HG02678 (cell line): ENCODE results near the gene PRTN3.
"Not testable (repeated sequence)": the region's sequence is repeated elsewhere in the genome, so short reads cannot be mapped to it uniquely, and the experiment has no call there.

ENCODE experiments used
- ATAC-seq: cut with Tn5 transposase; IDR thresholded peaks from one replicate; pipeline ENCODE4 v1.9.1; 2021; ENCODE audit warnings: mild to moderate bottlenecking, moderate library complexity; ENCODE audit not compliant: unreplicated experiment

Gene PRTN3

GRCh38 chr19:843836-844545 lies 3.2 kb downstream of the PRTN3 start:
- no peak for ATAC-seq

GRCh38 chr19:844546-844971 lies 3.8 kb downstream of the PRTN3 start:
- ATAC-seq, result no peak

DNA sequence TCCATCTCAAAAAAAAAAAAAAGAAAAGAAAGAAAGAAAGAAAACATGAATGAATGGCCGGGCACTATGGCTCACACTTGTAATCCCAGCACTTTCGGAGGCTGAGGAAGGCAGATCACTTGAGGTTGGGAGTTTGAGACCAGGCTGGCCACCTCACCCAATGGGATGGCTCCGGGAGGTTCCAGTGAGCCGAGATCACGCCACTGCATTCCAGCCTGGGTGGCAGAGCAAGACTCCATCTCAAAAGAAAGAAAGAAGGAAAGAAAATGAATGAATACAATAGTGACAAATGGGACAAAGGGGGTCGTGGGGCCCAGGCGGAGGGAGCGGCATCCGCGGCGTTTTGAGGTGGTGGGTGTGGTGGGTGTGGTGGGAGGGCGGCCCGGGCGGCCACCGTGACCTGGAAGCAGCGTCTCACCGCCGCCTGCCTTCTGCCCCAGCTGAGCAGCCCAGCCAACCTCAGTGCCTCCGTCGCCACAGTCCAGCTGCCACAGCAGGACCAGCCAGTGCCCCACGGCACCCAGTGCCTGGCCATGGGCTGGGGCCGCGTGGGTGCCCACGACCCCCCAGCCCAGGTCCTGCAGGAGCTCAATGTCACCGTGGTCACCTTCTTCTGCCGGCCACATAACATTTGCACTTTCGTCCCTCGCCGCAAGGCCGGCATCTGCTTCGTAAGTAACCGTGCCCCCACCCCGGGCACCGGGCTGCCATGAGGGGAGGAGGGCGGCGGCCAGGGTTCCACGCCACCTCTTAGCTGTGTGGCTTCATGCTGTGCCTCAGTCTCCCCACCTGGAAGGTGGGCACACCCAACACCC lies 5.1 kb downstream of the PRTN3 start:
- ATAC-seq, result no peak

DNA sequence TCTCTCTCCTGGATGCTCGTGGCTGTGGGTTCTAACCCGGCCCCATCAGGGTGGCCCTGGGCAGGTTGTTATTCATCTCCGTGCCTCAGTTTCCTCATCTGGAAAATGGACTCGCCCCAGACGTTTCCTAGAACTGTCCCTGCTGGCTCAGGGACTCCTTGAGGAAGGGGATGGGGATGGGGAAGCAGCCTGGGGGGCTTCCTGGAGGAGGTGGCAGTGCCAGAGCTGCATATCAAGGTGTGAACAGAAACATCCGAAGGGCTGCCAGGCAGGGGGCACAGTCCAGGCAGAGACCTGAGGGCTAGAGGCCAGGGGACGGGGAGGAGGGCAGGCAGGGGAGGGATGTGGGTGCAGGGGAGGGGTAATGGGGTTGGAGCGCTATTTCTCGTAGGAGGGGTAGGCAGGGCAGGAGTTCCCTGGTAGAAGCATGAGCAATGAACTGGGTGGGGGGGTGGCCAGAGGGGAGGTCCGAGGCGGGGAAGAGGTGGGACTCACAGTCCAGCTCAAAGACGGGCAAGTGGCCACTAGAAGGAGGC lies 7.7 kb downstream of the PRTN3 start:
- ATAC-seq, result no peak

DNA sequence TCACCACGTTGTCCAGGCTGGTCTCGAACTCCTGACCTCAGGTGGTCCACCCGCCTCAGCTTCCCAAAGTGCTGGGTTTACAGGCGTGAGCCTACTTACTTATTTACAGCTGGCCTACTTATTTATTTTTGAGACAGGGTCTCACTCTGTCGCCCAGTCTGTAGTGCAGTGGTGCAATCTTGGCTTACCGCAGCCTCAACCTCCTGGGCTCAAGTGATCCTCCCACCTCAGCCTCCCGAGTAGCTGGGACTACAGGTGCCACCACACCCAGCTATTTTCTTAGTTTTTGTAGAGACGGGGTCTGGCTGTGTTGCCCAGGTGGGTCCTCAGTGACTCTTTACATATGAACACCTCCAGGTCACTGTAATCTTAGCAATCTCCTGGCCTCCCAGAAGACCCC lies 8.4 kb downstream of the PRTN3 start:
- ATAC-seq, result not testable (repeated sequence)

DNA sequence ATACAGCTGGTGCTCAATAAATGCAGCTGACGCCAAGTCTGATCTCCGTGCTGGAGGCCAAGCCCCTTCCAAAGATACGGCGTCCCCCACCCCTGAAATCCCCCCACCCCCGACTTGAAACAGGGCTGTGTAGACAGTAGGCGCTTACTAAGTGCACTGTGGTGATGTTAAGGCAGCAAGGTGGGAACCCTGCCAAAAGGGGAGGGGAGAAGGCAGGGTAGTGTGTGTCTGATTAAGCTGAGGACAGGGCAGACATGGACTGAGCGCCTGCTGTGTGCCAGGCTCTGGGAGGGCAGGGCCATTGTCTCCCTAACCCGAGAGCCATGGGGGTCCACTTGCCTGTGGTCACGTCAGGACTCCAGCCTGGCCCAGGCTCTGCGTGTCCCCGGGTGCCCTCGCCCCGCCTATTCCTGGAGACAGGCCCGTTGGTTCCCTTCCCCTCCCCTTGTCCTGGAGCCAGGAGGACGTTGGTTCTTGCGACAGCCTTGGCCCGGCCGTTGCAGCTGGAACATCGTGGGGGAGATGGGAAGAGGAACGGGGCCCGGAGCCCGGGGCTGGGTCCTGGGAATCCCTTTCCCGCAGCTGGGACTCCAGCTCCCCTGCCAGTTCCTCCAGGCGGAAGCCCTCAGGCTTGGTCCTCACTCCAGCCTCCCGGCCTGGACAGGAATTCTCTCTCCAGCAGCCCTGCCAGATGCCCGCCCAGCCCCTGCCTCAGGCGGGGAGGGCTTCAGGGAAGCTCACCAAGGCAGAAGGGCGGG lies 9.6 kb downstream of the PRTN3 start:
- no peak for ATAC-seq

DNA sequence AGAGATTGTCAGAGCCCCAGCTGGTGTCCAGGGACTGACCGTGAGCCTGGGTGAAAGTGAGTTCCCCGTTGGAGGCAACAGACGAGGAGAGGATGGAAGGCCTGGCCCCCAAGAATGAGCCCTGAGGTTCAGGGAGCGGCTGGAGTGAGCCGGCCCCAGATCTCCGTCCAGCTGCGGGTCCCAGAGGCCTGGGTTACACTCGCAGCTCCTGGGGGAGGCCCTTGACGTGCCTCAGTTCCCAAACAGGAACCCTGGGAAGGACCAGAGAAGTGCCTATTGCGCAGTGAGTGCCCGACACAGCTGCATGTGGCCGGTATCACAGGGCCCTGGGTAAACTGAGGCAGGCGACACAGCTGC lies 10.2 kb downstream of the PRTN3 start:
- ATAC-seq, result no peak

DNA sequence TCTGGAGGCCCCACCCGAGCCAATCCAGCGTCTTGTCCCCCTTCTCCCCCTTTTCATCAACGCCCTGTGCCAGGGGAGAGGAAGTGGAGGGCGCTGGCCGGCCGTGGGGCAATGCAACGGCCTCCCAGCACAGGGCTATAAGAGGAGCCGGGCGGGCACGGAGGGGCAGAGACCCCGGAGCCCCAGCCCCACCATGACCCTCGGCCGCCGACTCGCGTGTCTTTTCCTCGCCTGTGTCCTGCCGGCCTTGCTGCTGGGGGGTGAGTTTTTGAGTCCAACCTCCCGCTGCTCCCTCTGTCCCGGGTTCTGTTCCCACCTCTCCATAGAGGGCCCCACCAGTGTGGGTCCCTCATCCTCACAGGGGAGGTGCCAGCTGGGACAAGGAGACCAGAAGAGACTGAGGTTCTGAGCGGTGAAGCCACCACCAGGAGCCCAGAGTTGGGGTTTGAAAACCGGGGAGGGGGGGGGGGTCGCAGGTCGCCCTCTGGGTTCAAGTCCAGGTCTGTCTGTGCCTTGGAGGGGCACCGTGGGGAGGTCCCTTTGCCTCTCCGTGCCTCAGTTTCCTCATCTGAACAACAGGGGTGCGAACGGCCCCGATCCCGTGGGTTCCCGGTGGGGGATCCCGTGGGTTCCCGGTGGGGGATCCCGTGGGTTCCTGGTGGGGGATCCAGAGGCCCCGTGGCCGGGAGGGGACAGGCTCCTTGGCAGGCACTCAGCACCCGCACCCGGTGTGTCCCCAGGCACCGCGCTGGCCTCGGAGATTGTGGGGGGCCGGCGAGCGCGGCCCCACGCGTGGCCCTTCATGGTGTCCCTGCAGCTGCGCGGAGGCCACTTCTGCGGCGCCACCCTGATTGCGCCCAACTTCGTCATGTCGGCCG lies 11.6 kb downstream of the PRTN3 start, which contains the start of gene ELANE:
TSS of gene ELANE (plus strand) at position 168 of the 878 bp plus-strand sequence. CDS start at position 194, 26 bp downstream.
- no peak for ATAC-seq

DNA sequence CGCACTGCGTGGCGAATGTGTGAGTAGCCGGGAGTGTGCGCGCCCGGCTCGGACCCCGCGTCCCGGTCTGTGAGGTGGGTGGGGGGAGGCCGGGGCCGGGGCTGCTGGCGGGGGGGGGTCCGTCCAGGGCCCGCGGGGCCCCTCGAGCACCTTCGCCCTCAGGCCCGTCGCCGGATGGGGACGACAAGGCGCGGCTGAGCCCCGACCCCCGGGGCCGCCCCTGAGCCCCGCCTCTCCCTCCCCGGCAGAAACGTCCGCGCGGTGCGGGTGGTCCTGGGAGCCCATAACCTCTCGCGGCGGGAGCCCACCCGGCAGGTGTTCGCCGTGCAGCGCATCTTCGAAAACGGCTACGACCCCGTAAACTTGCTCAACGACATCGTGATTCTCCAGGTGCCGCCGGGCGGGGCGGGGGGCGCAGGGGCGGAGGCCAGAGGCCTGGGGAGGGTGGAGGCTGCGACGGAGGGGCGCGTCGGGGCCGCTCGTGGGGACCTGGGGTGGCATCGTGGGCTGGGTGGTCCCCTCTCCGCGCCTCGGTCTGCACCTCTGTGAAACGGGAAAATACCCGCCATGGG lies 12.3 kb downstream of the PRTN3 start:
- ATAC-seq, result no peak

GRCh38 chr19:853614-854220 lies 12.9 kb downstream of the PRTN3 start:
- not testable (repeated sequence) for ATAC-seq

- no peak for ATAC-seq
These were observed 13.8 kb downstream of the PRTN3 start for GRCh38 chr19:854549-854948.

GRCh38 chr19:855142-855541 lies 14.3 kb downstream of the PRTN3 start:
- ATAC-seq, result no peak

DNA sequence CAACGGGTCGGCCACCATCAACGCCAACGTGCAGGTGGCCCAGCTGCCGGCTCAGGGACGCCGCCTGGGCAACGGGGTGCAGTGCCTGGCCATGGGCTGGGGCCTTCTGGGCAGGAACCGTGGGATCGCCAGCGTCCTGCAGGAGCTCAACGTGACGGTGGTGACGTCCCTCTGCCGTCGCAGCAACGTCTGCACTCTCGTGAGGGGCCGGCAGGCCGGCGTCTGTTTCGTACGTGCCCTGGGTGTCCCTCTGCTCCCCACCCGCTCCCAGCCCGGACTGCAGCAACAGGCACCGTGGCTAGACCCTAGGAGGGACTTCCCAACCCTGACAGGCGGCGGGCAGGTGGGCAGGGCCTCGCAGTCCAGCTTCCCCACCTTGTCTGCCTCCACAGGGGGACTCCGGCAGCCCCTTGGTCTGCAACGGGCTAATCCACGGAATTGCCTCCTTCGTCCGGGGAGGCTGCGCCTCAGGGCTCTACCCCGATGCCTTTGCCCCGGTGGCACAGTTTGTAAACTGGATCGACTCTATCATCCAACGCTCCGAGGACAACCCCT lies 14.8 kb downstream of the PRTN3 start:
- no peak for ATAC-seq

DNA sequence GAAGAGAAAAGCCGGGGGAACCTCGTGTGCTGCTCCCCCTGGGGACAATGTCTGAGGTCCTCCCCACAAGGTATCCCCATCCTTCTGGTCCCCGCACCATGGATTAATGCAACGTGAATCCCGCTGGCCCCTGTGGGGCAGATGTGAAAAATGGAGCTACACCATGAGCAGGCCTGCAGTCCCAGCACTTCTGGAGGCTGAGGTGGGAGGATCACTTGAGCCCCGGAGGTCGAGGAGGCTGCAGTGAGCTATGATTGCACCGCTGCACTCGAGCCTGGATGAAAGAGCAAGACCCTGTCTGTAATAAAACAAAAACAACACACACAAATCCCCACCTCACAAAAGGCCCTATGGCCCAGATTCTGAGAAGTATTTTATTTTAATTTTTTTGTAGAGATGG lies 17.5 kb downstream of the PRTN3 start:
- no peak for ATAC-seq

DNA sequence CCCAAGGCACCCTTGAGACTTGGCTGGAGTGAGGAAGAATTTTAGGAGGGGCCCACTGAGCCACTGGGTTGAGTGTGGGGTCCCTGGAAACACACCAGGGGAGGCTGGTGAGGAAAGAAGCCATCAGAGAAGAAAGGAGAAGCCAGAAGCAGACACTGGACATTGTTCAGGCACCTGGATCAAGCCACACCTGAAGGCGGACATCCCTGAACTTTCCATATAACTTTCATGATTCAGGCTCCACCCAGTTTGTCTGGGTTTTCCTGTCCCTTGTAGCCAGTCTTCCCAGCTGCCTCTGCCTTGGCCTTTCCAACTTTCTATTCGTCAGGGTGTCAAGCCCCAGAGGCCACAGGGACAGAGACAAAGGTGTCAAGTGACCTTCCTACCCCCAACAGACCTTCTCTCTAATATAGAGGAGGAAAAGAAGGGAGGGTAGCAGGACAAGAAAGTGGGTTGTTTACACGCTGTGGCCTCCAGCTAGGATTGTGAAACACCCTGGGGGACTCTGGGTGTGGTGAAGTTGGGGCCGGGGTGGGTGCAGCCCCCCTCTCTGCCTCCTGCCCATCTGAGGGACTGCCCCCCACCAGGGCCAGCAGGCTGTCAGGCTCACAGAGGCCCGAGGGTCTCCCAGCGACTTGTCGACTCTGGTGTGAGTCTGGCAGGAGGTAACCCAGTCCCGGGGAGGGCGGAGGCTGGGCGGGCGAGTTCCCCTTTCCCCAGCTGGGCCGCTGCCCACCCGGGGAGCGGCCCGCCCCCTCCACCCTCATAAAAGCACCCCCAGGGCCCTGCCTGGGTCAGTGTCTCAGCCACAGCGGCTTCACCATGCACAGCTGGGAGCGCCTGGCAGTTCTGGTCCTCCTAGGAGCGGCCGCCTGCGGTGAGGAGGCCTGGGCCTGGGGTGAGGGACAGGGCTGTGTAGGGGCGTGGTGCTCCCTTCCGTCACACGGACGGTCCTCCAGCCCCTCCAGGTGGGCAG lies 18.4 kb downstream of the PRTN3 start, which contains the start of gene CFD:
TSS of gene CFD (plus strand) at position 797 of the 976 bp plus-strand sequence. CDS start at position 823, 26 bp downstream.
- ATAC-seq, result no peak

DNA sequence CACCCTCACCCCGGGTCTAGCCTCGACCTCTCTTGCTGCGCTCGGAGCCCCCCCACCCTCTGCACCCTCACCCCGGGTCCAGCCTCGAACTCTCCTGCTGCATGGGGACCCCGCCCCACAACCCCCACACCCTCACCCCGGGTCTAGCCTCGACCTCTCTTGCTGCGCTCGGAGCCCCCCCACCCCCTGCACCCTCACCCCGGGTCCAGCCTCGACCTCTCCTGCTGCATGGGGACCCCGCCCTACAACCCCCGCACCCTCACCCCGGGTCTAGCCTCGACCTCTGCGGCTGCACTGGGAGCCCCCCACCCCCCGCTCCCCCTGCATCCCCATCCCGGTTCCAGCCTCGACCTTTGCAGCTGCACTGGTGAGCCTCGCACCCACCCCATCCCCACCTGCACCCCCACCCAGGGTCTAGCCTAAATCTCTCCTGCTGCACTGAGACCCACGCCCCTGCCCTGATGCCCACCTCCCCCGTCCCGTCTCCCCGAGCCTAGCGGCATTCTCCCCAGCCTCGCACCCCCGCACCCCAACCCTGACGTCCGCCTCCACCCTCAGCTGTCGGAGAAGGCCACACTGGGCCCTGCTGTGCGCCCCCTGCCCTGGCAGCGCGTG lies 20.4 kb downstream of the PRTN3 start:
- ATAC-seq, result no peak

DNA sequence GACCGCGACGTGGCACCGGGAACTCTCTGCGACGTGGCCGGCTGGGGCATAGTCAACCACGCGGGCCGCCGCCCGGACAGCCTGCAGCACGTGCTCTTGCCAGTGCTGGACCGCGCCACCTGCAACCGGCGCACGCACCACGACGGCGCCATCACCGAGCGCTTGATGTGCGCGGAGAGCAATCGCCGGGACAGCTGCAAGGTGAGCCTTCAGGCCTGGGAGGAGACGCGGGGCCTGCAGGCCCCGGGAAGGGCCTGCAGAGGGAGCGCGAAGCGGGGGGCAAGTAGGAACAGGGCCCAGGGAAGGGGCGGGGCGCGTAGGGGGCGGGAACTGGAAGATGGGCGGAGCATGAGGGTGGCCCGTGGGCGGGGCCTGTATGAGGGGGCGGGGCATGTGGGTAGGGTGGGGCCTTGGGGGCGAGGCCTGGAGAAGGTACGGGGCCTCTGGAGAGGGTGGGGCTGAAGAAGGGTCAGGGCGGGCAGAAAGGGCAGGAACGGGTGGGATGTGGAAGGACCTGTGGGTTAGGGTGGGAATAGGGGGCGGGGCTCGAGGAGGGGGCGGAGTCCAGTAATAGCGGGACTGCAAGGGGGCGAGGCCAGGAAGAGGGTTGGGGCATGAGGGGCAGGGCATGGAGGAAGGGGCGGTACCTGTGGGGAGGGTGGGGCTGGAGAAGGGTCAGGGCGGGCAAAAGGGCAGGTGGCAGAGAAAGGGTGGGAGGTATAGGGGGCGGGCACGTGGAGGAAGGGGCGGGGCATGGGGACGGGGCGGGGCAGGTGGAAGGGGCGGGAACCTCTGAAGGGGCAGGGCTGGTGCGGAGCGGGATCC lies 21.2 kb downstream of the PRTN3 start:
- ATAC-seq, result no peak
